CD4-positive, alpha-beta T cell treated with Interleukin-21 for 1 hour (primary cell): ENCODE results near the gene C10orf71.

Experiments used
- DNase-seq: peaks from one replicate; pipeline ENCODE4 v3.0.0-alpha.2; 2020

The C10orf71 gene

DNA sequence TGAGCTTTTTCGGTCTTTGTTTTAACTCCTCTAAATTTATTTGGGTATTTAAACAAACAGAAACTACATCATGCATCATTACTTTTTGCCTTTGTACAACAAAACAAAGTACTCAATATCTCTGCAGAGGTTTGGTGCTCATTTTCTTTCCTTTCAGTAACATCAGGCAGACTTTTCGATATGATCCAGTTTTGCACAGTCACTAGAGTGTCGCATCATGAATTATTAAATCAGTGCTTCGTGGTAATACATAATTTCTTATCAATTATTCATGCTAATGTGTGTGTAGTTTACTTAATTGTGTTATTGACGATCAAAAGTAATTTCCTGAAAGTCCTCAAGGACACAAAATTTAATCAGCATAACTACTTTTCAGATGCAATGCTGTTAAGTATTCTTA is 65.1 kb downstream of the C10orf71 start:
- DNase-seq: no peak

DNA sequence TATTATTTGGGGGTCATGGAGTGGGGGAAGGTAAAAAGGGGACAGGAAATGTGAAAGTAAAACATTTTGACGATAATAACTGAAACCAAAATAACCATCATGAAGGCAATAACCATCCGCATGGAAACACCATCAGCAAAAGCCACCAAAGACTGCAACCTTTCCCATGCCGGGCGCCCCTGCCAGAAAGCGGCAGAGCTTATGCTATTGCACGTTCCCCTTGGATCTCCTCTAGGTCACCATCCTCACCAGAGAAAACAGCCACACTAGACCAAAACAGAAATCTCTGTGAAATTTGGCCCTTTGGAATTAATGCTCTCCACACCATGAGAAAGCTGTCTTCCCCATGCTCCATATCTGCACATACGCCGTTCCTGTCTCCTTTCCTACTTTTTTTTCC is 65.8 kb downstream of the C10orf71 start:
- no peak for DNase-seq

DNA sequence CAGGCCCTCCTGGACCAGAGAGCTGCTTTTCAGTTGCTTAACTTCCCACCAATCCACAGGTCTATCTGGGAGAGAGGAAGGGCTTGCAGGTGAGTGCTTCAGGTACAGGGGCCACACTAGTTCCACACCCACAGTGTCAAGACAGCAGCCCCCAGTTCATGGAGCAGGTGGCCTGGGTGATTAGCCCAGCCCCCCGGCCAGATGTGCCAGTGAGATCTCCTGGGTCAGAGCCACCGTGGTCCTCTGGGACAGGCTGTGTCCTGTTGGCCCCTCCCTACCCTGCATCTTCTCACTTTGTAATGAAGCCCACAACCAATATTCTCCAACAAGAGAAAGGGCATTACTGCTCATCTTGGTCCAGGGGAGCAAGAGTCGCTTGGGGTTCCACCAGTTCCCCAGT is 66.3 kb downstream of the C10orf71 start:
- DNase-seq: no peak

DNA sequence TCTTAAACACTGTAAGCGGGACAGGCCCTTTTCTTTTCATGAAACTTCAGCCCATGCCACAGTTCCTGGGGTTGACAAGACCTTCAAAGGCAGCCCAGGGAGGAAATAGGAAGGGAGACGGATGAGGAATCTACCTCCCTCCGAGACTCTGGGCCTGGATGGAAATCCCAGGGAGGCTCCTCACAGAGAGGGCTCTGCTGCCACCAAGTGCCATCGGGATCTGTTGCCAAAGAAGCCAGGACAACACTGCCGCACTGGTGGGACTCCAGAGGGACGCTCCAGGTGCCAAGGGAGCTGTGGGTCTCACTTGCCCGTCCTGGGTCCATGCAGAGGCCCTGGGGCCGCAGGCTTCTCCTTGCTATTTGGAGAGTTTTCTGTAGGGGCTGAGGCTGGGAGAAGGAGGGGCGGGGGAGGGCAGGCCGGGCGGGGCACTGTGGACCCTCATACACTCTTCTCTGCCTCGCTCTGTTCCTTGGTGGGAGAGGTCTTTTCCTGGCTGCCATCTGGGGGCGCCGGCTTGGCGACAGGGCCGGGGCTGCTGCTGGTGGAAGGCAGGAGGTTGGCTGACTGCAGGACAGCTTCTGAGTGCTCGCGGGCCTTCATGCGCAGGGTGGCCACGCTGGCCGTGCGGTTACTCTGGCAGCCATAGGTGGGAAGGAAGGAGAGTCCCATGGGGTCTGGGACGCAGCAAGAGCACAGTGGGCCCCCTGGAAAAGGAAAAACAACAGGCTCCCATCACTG is 66.9 kb downstream of the C10orf71 start:
- DNase-seq: no peak

DNA sequence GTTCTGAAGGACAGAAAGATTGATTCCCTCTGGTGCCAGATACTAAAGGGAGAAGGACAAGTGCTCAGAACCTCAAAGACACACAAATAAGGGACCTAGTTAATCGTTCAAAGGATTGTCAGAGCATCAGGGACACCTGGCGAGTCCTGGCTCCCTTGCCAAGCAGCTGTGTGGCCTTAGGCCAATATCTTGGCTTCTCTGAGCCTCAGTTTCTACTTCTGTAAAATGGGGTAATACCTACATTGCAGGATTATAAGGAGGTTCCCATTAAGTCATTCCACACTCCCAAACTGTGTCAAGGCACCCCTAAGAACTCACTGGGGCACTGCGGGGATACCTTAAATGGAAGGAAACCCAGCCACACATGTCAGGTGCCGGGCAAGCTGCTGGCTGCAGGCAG is 67.5 kb downstream of the C10orf71 start:
- no peak for DNase-seq

DNA sequence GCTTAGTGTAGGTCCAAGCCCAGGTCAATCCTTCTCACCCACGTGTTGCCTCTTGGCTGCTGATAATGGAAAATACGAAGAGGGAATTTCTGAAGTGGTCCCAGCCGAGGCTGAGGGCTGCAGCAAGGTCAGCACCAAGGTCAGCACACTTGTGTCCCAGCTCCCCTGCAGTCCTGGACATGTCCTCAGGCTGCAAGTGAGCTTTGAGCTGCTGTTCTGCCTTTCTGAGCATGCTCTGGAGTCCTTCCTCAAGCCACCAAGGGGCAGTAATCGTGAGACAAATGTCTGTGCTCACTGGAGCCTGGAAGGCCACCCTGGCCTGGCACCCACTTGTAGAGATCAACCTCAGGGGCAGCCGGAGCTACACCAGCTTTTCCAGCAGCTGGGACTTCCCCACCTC is 68.6 kb downstream of the C10orf71 start:
- no peak for DNase-seq

DNA sequence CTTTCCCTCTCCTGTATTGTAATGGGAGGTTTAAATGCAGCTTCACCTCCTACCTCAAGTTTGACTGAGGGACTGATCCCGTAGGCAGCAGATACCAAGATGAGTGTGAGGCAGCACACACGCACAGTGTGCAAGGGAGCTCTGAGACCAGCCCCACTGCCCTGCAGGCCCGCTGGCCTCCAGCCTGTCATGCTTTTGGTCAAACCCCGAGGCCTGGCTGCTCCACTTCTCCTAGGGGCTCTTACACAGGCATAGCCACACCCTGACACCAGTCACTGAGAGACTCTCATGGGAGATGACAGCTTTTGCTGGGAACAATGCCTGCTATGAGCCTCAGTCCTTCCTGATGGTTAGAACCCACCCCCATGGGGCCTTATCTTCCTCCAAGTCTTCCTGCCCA is 69.3 kb downstream of the C10orf71 start:
- DNase-seq: no peak

DNA sequence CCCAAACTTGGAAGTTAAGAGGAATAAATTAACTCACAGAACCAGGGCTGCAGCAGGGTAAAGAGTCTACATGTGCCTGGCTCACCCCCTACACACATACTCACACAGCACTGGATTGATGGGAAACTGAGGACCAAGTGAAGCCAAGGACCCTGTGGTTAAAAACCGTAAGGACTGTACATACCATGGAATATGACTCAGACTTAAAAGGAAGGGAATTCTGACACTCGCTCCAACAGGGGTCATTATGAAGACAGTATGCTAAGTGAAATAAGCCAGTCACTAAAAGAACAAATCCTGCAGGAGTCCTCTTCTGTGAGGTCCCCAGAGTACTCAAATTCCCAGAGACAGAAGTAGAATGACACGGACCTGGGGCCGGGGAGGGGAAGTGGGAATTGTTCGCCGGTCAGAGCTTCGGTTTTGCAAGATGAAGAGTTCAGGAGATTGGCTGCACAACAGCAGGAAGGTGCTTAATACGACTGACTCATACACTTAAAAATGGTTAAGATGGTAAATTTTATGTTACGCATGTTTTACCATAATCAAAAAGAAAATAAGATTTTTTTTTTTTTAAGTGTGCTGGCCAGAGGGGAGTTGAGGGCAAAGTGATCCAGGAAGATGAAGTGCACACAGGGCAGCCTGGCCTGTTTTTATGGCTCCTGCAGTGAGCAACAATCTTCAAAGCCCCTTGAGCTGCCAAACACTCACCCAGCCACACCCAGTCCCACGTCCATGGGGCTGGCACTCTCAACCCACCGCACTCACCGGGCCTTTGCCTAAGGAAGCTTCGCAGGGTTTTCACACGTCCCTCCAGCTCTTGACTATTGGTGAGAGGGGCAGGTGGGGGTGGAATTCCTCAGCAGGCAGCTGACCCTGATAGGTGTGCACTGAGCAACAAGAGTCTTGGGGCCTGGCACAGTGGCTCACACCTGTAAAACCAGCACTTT is 70.5 kb downstream of the C10orf71 start:
- DNase-seq: no peak

DNA sequence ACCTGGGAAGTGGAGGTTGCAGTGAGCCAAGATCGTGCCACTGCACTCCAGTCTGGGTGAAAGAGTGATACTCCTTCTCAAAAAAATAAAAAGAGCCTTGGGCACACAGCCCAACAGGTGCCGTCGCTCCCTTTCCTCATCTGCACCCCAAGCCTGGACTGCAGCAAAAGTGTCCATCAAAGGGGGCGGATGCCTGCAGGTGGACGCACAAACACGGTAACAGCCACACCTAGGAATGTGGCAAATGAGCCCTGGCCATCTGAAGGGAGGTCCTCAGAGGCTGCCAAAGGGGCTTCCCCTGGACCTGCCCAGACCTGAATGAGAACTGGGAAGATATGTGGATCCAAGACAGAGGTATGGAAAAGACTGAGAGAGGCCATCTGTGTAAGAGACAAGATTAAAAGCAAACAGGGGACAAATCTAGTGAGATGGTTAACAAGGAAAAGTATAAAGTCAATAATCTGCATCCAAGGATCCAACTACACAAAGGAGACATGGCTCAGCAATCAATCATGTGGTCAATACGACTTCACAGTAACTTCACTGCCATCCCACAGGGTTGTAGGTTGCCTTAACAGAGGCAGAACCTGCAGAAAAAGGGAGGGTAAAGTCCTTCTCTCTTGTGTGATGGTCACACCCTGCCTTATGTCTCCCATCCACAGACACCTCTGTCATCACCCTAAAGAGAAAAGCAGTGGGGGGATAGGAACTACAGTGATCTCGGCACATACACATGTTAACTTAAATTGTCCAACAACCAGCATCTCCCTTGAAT is 71.5 kb downstream of the C10orf71 start:
- no peak for DNase-seq

DNA sequence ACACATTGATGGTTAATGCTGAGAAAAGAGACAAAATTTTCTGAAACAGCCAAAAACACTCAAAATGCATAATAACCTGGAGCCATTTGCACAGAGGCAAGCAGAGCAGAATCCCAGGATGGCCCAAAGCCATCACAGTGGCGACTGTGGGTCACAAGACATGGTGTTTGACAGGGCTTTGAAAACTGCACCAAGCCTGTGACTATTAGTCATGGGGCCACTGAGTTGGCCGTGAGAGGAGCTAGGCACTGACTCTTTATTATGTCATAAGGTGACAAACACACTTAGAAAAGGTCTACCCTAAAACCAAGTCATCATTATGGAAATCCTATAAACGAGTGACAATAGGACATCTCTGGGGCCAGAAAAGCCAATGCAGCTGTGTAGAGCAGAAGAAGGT is 73.0 kb downstream of the C10orf71 start:
- DNase-seq: no peak

DNA sequence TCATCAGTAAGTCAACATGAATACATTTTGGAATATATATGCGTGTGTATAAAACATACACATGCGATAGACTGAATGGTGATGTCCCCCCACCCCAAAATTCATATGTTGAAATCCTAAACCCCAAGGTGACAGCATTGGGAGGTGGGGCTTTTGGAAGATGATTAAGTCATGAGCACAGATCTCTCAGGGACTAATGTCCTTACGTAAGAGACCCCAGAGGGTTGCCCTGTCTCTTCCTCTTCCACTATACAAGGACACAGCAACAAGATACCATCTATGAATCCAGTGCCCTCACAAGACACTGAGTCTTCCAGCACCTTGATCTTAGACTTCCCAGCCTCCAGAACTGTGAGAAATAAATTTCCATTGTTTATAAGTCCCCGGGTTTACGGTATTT is 74.4 kb downstream of the C10orf71 start:
- no peak for DNase-seq

DNA sequence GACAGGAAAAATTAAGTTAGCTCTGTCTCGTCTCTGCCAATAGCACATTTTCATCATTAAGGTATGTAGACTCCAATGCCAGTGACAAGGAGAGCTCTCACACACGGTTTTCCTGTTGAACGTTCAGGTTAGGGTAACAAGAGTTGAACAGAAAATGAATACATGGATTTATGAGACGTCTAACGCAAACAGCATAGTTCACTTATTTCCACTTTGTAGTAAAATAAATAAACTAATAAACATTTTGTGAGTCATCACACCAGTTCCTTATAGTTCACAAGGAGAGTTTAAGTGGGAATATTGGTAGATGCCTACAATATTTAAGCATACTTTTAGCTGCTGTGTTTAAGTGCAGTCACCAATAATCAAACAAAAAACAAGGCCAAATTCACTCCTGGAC is 75.8 kb downstream of the C10orf71 start:
- DNase-seq: no peak

DNA sequence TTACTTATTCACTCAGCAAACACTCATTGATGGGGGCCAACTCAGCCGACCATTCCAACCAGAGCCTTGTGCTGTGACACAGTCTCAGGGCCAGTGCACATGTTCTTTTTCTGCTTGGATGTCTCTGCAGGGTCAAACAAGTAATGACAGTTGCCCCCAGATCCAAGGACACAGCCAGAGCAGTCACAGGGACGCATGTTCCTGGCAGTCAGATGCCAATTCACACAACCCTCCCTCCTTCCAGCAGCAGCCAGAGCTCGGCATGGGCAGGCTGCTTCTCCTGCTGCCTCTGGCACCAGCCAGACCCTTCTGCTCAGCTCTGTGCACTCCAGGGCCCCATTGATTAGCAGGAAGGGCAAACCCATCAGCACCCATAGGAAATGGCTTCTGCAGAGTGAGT is 76.6 kb downstream of the C10orf71 start:
- no peak for DNase-seq
